OCI-LY7 (cell line): ENCODE measurements around the gene DNER.

ENCODE experiments used
- CTCF ChIP-seq: fragments of 200-600 bp; sonication (generic); conservative IDR thresholded peaks from 2 replicates; pipeline ENCODE4 v1.5.1; 2014; ENCODE audit warnings: mild to moderate bottlenecking, antibody characterized with exemption, low read length, moderate library complexity, mixed read lengths
- EZH2phosphoT487 ChIP-seq: fragments of 200-600 bp; sonication (generic); IDR thresholded peaks from 2 replicates; pipeline ENCODE4 v1.6.1; 2018; ENCODE audit warnings: low read depth, borderline replicate concordance, mild to moderate bottlenecking, mixed run types, antibody characterized with exemption, low read length, moderate library complexity, mixed read lengths

GRCh38 chr2:229650059-229650458, 64.3 kb downstream of the DNER start:
- TF ChIP-seq CTCF (no peak), EZH2phosphoT487 (no peak)
